Spleen (tissue), 7 donors: Measurements from ENCODE around the gene FAM20C.

ENCODE experiments used
- CTCF ChIP-seq, 11 experiments: fragments of 200-600 bp in 7 of 11; fragments of 450-650 bp in 4 of 11; sonication (generic) in 4 of 11; IDR thresholded peaks in 8 of 11; conservative IDR thresholded peaks in 3 of 11; 1 replicate in 7 of 11; 2 replicates in 4 of 11; pipeline versions ENCODE4 v1.4.0 to v1.8.0; 2016 to 2021; ENCODE audit warnings: antibody characterized with exemption in 11 of 11, inconsistent platforms in 4 of 11, mild to moderate bottlenecking in 1 of 11
- POLR2A ChIP-seq, 3 donors: fragments of 450-650 bp; IDR thresholded peaks; one replicate each; pipeline ENCODE4 v1.5.1; 2017; ENCODE audit warnings: antibody characterized with exemption in 3 of 3, mild to moderate bottlenecking in 1 of 3
- donor health status: DM: no; HTN: no; CAD: no; lungs with moderate emphysema.
- donor health status: DM: no; HTN: no; CAD: no.
- donor health status: DM: no; HTN: no; CAD: no.

GRCh38 chr7:173209-173918 lies 19.0 kb upstream of the FAM20C start:
- no peak for TF ChIP-seq CTCF (IDR thresholded peaks at IDR 0.05 in 8 of 11, conservative IDR thresholded peaks at IDR 0.05 in 3 of 11)
- no peak for TF ChIP-seq POLR2A (IDR thresholded peaks at IDR 0.05)
